Erythroblast (primary cell): ENCODE results near the gene TRAPPC12.

Source experiments
- GATA1 ChIP-seq: IDR thresholded peaks from 2 replicates; pipeline ENCODE4 v1.6.1; 2011; ENCODE audit warnings: low read depth, mild to moderate bottlenecking, control low read depth, low read length, moderate library complexity
- POLR2A ChIP-seq: IDR thresholded peaks from 2 replicates; pipeline ENCODE4 v1.6.1; 2011; ENCODE audit warnings: mild to moderate bottlenecking, low read length

GRCh38 chr2:3356799-3357198, 22.7 kb upstream of the TRAPPC12 start:
- TF ChIP-seq POLR2A (no peak), GATA1 (no peak)
